DMS153 (cell line): ENCODE measurements around the gene PTGIS.
A peak's percentile ranks its signal among the peaks of the same experiment; 100 is the strongest.

Experiments used
- DNase-seq: peaks from one replicate; lab custom pipeline; 2025; lab: John Stamatoyannopoulos, UW

The PTGIS gene

GRCh38 chr20:49560186-49560585 lies 7.8 kb downstream of the PTGIS start:
- no peak for DNase-seq

- DNase-seq = no peak
Measured at GRCh38 chr20:49559411-49560081, 8.4 kb downstream of the PTGIS start.

GRCh38 chr20:49558826-49559225 lies 9.1 kb downstream of the PTGIS start:
- no peak for DNase-seq

GRCh38 chr20:49557449-49557848 lies 10.5 kb downstream of the PTGIS start:
- no peak for DNase-seq

- DNase-seq = no peak
Measured at GRCh38 chr20:49556621-49557020, 11.3 kb downstream of the PTGIS start.

GRCh38 chr20:49549801-49550551 lies 18.0 kb downstream of the PTGIS start:
- no peak for DNase-seq

- no peak for DNase-seq
Measured at GRCh38 chr20:49548371-49548947, 19.5 kb downstream of the PTGIS start.

GRCh38 chr20:49545572-49545971 lies 22.4 kb downstream of the PTGIS start:
- no peak for DNase-seq

GRCh38 chr20:49544535-49544934 lies 23.4 kb downstream of the PTGIS start:
- DNase-seq = no peak

GRCh38 chr20:49543858-49544437 lies 24.0 kb downstream of the PTGIS start:
- no peak for DNase-seq

GRCh38 chr20:49543071-49543857 lies 24.7 kb downstream of the PTGIS start:
- DNase-seq = no peak

- DNase-seq = no peak
Measured at GRCh38 chr20:49542514-49542991, 25.4 kb downstream of the PTGIS start.

GRCh38 chr20:49541733-49542513 lies 26.0 kb downstream of the PTGIS start:
- peak; percentile 47 for DNase-seq

- no peak for DNase-seq
Measured at GRCh38 chr20:49540687-49541435, 27.1 kb downstream of the PTGIS start.

- DNase-seq = no peak
Measured at GRCh38 chr20:49540232-49540620, 27.7 kb downstream of the PTGIS start.

- DNase-seq = no peak
Measured at GRCh38 chr20:49539481-49540231, 28.3 kb downstream of the PTGIS start.

- no peak for DNase-seq
Measured at GRCh38 chr20:49538950-49539349, 29.0 kb downstream of the PTGIS start.

GRCh38 chr20:49534255-49534712 lies 33.7 kb downstream of the PTGIS start:
- DNase-seq = peak; percentile 23

- DNase-seq = no peak
Measured at GRCh38 chr20:49532285-49532946, 35.5 kb downstream of the PTGIS start.
